Raji (cell line): ENCODE data around the gene TFAP2D.

Experiments used
- POLR2A ChIP-seq: IDR thresholded peaks from 2 replicates; pipeline ENCODE4 v1.6.1; 2011; ENCODE audit warnings: low read depth, low read length, control low read depth; ENCODE audit not compliant: insufficient read depth

The TFAP2D gene

DNA sequence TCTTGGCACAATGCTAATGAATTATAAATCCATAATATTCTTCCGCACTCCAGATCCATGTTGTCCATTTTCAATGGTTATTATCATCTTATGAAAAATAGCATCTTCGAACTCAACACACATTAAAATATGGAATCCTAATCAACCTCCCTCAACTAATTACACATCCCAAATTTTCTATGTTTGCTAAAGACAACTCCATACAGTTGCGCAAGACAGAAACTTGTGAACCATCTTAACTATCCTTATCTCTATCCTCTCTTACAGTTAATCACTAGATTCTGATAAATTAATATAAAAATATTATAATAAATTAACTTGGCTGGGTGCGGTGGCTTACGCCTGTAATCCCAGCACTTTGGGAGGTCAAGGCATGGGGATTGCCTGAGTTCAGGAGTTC, 67.1 kb downstream of the TFAP2D start:
- TF ChIP-seq POLR2A, result no peak

DNA sequence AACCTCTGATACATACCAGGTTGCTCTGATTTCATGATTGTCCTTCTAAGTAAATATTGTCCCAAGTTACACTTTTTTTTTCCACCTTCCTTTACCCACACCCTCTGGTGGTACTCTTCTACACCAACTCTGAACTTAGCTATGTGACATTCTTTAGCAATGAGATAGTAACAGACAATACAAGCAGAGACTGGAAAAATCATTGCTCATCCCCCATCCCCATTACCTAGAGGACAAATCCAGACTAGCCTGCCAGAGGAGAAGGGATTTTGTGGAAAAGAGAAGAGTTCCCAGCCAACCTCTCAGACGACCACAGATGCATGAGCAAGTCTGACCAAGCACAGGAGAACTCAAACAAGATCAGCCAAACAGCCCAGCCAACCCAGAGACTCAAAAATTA, 72.6 kb downstream of the TFAP2D start:
- TF ChIP-seq POLR2A, result no peak

DNA sequence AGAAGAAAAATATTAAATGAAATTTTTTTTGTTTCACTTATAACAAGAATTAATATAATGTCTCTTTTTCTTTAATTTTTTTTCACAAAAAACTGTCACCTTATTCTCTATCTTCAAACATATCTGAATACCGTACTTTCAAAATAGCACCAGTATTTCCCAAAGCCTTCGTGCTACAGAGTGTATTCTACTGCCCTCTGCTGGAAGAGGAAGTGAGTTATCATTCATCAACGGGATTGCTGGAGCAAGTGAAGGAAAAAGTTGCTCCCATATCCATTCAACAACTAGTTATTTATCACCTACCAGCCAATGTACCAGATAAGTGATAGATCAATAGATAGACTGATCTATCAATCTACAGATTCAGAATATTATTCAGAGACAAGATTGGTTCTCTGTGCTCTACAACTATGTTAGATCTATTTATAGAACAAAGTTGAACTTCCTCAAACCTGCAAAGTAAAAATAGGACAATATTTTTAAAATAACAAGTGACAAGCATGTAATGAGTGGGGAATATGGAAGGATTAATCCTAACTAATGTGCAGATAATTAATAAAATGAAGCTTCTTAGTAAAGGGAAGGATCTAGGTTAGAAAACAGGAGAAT, 78.7 kb downstream of the TFAP2D start:
- TF ChIP-seq POLR2A, result no peak

DNA sequence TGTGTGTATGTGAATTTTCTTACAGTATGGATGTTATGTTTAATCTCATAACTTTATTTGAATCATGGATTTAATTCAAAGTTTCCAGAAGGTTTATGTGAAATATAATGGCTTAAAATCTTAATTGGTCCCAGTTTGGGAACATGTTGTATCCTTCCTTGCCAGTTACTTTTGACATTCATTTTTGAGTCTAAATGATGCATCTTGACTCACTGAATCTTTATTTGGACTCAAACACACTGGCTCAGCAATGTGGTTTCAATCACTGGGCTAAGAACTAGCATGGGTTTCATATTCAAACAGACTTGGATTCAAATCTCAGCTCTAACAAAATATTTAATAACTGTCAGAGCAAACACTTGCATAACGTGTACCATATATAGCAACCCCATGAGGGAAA, 79.4 kb downstream of the TFAP2D start:
- TF ChIP-seq POLR2A, result no peak

DNA sequence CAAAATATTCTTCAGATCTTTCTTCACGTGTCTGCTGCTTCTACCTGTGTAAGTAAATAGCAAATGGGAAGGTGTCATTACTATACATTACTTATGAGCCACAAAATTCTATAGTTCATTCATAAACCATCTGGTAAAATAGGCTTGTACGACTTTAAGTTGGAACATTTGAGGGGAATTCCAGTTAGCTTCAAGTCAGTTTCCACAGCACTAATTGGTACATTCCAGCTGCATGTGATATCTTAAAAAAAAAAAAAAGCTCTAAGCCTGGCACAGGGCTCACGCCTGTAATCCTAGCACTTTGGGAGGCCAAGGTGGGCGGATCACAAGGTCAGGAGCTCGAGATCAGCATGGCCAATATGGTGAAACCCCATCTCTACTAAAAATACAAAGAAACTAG, 82.2 kb downstream of the TFAP2D start:
- no peak for TF ChIP-seq POLR2A

DNA sequence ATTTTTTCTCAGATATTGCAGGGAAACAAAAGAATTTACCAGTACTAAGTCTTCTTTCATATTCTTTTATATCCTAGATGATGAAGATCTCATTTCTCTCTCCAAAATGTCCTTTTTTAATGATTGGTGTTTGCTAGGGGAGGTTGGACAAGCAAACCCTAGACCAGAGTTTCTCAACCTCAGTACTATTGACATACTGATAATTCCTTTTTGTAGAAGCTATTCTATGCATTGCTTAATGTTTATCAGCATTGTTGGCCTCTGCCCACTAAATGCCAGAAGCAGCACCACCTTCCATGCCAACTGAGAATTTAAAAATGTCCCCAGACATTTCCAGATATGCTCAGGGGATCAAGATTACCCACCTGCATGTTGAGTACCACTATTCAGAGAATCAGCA, 91.0 kb downstream of the TFAP2D start:
- TF ChIP-seq POLR2A, result no peak

DNA sequence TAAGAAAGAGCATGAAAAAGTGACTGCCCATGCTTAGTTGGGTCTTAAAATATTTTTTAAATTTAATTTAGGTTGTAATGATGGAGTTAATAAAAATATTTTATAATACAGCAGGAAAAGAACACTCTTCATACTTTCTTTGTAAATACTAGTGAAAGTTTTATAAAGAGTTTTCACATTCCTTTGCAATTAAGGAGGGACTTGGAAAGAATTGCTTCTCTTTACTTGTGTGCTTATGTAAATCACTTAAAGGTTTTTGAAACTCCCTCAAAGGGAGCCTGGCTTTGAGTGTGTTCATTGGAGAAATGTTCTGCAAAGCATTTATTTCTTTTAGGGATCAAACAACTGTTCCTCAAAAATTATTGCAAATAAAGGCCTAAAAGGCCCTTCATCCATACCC, 93.7 kb downstream of the TFAP2D start:
- TF ChIP-seq POLR2A, result no peak

DNA sequence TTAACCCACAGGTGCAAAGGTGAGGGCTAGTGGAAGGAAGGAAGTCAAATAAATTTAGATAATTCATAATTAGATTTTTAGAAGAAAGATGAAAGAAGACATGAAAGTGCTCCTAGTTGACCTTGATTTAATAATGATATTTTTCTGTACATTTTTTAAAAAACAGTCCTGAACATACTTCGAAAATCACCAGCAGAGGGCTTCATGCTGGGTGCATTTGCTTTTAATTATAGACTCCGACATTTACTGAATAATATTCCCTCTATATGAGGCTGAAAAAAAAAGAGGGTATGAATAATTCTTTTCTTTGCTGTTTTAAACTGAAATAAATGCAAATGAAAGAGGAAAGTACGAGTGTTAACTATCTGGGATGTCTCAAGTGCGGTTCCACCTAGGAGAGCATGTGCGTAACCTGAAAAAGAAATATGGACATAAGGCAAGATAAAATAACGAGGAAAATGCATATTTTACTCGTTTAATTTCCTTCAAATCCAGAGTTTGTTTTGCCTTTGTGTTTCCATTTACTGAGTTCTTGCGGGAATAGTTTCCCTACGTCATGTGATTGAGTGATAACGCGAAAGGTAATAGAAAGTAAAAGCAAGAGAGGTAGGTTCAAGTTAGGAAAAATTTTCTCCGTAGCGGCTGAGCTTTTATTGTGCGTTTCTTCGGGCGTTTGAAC, 102.2 kb downstream of the TFAP2D start:
- no peak for TF ChIP-seq POLR2A

DNA sequence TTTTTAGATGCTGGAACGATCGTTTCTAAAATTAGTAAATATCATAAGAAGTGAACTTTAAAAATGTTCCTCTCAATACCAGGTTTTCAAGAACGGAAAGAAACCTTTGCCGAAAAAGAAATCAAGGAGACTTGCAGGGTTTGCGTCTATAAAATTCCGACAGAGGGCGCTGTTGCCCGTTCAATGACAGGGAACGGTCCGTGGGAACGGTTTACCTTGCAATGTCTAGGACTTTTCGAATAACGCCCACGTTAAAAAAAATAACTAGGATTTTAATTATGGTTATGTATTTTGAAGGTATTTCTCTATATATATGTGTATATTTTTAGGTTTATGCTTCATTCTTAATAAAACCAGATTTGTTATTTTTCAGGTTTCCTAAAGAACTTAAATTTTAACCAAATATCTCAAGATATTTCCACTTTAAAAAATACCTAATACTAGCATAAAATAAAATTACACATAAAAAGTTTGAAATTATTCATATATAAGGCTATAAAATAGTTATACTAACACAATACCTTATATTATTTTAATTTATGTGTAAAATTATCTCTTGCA, 102.9 kb downstream of the TFAP2D start:
- TF ChIP-seq POLR2A, result no peak

DNA sequence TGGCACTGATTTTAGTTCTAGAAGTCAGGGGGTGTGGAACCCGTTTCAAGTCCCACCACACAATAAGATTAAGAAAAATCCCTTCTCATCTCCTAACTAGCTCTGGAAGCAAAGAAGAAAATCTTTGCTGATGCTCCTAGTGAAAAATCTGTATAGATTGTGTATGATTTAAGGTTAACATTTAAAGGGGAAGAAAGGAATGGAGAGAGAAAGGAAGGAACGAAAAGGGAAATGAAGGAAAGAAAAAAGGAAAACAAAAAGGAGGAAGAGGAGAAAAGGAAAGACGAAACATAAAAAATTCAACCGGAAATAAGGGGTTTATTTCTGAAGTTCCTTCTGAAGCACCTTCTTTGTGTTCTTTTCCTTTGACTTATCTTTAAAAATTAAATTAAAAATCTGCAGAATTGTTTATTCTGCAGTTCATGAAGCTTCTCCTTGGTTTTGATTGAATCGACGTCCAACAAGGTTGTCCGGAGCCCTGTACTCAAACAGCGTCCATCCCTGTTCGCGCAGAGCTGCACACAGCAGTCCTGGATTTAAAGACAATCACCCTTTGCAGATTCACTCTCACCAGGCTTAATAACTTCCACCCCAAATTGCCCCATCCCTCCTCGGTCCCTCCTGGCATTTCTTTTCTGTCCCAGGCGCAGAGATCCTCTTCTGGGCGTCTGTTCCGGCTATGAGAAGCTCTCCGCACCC, 103.8 kb downstream of the TFAP2D start:
- no peak for TF ChIP-seq POLR2A

DNA sequence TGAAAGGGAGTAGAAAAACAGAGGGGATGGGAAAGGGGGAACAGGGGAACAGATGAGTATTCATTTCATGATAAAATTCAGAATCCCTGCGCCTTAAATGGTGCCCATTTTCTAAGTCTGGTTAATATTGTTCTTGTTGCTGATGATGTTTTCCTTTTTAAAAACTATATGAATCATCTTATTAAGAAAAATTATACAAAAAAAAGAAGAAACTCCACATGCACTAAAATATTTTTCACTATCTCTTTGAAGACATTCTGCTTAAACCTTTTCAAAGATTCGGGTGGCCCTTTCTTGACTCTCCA, 104.3 kb downstream of the TFAP2D start:
- no peak for TF ChIP-seq POLR2A

DNA sequence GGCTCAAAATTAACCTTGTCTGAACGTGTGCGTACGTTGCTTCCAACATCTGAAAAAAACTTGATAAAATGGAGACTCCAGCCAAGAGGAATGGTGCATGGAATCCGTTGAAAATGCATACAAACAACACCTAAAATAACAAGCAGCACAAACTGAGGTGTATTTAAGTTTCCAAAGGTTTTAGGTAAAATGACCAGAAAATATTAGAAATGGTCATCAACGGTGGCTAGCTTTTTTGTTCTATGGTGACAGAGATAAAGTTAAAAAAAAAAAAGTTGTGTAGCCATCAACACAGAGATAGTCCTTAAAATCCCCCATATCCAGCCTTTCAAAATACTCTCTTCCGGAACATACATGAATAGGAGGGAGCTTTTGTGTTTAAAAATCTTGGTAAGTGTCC, 104.7 kb downstream of the TFAP2D start:
- no peak for TF ChIP-seq POLR2A

DNA sequence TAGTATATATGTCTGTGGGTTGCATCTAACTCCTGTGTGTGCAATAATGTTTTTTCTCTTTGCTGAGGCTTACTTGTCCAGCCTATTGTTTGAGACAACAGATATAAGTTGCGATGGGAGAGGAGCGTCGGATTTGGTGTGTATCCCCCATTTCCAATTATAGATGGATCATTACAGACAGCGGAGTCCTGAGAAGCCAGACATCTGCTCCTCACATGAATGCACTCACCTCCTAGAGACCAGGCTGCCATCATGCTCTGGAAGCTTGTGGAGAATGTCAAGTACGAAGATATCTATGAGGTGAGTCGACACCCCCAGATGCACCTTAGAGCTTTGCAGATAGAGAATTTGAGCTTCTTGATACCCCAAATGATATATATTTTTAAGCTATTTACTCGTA, 105.3 kb downstream of the TFAP2D start, which contains the start of gene TFAP2B:
Gene TFAP2B, plus strand, starts transcription at position 199 of the 400 bp plus-strand sequence. Its CDS starts 21 bp downstream, at position 220.
- no peak for TF ChIP-seq POLR2A

DNA sequence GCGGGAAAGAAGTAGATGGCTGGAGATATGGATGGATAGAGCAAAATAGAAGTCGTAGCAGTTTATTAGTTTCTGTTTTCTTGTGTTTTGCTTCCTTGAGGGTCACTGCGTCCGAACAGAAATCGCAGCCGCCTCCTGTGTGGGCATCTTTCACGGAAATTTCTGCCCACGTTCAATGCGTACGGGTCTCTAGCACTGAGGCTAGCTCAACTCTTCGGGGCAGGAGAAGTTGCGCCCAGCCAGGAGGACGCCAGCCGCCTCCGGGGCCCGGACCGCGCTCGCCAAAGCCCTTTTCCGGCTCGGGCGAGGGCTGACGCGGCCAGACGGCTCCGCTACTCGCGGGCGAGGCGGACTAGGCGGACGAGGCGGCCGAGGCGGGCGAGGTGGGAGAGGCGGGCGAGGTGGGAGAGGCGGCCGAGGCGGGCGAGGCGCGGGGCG, 106.2 kb downstream of the TFAP2D start:
- no peak for TF ChIP-seq POLR2A

DNA sequence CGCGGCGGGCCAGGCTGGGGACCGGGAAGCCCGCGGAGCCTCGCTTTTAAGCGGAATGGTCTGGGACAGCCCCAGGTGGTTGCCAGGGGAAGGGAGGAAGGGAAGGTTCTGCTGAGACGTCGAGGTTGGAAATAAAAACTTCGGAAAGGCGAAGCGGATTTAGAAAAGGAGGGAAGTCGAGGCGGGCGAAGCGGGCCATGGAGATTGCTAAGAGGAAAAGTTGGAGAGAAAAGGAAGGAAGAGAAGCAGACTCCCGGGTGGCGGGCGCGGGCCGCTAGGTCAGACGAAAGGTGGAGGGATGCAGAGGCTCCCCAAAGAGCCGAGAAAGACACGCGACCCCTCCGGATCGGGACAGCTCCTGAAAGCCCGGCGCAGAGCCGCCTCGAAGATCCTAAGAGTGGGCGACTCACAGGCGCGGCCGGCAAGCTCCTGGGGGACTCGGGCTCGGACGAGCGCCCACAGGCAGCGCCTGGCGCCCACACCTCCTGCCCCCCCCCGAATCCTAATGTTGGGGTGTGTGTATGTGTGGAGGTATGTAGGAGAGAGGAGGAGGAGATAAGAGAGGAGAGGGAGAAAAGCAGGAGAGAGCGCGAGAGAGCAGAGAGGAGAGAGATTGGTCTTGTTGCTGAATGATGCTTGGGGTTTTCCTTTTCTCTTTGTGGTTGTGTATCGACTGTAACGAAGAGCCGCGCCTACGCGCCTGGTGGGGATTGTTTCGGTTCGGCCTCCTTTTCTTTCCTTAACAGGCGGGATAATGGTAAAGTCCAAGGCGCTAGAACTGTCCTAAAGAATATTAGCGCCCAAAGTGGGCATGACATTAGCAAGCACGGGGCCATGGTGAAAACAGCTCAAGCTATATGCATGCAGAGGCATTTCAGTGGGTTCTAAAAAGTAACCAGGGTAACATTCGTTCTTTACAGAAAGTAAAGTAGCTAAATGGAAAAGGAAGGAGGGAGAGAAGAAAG, 106.9 kb downstream of the TFAP2D start:
- no peak for TF ChIP-seq POLR2A

DNA sequence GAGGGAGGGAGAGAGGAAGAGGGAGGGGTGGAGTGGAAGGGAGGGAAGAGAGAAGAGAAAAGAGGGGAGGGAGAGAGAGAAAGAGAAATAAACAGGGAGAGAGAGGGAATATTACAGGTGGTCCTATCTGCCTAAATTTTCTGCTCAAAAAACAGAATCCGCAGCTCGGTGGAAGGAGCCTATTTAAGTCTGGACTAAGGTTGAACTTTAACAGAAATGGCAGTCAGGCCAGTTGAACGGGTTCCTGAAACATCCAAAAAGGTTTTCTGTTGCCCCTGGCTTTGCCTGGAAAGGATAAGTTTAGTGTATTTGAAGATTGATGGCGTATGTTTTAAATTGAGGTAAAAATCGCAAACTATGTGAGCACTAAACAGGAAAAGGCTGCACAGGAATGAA, 107.5 kb downstream of the TFAP2D start:
- TF ChIP-seq POLR2A, result no peak
